GM18858 (cell line): Measurements from ENCODE around the gene IQGAP3.
"Not testable (repeated sequence)": the region's sequence is repeated elsewhere in the genome, so short reads cannot be mapped to it uniquely, and the experiment has no call there.

ENCODE experiments used
- ATAC-seq: cut with Tn5 transposase; IDR thresholded peaks from one replicate; pipeline ENCODE4 v1.9.1; 2021; ENCODE audit not compliant: unreplicated experiment

Gene IQGAP3

DNA sequence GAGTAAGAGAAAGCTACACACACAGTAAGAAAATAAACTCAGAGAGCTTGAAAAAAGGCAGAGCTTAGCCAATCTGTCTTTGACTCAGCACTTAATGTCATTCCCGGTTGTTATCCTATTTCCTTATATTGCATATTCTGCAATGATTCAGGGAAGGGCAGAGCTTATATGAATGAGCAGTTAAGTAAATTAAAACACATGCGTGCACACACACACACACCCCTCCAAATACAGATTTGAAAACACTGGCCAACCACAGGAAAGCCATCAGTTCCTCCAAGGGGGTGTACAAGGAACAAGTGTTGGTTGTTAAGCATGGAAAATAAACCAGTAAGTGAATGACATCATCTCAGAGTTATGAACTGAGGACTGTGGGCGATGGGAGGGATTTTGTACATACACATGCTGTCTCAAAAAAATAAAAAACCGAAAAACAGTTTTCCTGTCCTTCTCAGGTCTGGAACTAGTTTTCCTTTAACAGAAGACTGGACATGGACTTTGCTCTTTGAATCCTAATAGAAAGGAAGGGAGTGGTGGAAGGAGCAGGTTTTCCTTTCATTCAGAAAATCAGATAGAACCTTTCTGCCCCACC, 1.0 kb downstream of the IQGAP3 start:
- no peak for ATAC-seq

DNA sequence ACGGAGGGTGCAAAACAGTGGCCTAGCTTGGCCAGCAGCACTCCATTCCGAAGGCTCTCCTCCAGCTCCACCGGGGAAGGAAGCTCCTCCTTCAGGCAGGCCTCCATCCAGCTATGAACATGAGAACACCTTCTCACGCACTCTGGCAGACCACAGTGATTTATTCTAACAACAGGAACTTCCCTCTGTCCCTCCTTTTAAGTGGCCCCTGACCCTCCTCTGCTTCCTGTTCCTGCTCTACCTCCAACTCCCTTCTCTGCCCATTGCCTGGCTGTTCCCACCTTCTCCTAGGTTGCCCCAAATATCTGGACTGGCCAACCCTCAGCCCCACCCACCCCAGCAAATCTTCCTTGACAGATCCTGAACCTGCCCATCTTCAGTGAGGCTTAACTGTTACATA, 5.9 kb downstream of the IQGAP3 start:
- no peak for ATAC-seq

DNA sequence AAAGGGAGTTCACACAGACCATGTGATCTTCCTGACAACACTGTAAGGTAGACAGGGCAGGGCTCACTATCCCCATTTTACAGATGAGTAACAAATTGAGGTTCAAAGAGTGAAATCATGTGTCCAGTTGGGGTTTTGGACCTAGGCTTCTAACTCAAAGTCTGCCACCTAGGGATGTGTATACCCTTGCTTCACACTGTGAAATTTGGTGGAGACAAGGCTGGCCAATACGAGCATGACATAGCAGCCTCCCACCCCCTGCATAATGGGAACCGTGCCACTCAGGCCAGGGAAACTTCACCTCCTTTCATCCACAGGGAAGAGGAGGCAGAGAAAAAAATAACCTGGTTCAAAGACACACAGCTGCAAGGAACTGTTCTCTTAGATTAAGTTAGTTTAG, 6.8 kb downstream of the IQGAP3 start:
- ATAC-seq: no peak

DNA sequence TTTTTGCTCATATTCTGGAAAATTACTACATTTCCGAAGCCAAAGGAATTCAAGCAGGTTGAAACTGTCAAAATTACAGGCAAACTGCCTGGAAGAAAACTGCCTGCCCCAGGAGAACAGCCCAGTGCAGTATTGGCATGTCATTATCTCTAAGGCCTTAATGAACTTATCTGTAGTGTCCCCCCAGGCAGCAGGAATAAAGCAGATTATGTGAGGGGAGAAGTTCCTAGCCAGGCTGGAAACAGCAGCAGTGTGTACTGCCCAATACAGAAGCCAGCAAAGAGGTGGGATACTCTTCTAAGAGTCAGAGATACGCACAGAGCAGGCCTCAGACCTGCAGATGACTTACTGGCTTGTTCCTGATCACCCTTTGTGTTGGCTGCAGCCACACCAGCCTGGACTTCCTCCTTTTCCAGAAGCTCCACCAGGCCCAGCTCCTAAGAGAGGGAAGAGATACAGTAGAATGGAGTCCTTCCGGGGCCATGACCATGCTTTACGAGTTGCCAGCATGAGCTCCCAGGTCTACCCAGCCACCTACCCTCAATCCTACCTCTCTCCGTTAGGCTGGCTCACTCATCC, 11.7 kb downstream of the IQGAP3 start:
- ATAC-seq: no peak

DNA sequence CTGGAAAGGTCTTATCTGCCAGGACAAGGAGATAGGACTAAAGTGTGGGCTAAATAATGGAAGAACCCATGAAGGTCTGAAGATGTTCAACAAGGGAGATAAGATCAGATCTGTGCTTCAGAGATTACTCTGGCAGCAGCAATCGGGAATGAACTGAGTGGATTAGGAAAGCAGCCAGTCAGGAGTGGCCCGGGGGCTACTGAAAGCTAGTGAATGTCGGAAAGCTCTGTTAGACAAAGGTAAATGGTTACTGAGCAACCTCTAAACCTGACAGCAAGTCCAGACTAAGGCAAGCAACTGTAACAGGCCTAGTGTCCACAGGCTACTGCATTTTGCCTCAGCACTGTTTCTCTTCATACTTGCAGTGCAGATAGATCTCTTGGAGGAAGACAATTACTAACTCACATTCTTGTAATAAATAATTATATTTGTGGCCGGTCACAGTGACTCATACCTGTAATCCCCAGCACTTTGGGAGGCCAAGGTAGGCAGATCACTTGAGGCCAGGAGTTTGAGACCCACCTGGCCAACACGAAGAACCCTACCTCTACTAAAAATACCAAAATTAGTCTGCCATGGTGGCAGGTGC, 12.5 kb downstream of the IQGAP3 start:
- no peak for ATAC-seq

DNA sequence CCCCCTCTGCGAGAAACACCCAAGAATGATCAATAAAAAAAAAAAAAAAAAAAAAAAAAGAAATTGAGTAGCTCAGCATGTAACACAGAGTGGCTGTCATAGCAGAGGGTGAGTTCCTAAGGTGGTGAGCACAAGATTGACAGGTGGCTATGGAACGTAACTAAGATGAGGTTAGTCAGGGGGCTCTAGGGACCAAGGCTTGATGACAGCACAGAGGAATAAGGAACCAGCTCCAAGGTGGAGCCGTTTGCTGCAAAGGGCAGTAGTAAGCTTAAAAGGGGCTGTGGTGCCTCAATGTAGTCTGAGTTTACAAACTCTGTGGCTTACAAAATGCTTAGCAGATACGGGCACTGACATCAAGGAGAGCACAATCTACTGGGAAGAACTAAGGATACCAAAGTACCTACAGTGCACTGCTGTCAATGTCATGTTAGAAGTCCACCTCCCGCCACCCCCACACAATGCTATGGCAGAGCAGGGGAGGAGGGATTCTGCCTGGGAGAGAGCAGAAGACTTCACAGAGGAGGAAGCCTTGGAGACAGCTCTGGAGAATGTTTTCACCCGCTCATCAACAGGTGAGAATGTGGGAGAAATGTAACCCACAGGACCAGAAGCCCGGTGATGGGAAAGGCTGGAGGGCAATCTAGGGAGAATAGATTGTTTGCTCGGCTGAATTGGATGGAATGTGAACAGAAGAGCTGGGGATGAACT, 13.1 kb downstream of the IQGAP3 start:
- ATAC-seq: no peak

DNA sequence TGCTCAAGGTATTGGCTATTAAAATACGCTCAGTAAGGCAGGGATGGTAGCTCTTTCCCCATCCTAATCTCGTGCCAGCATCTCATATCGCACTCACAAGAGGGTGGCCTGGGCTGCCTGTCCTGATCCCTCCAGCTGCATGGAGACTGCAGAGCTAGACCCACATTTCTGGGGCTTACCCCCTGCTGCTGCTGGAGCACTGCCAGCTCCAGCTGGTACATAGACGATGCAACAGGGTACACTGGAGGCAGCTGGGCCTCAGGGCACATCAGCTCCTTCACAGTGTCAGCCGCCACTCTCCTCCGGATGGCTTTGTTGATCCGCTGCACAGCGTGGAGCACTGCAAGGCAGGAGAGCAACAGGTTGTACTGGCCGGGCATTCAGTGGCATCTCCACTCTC, 16.0 kb downstream of the IQGAP3 start:
- ATAC-seq: no peak

DNA sequence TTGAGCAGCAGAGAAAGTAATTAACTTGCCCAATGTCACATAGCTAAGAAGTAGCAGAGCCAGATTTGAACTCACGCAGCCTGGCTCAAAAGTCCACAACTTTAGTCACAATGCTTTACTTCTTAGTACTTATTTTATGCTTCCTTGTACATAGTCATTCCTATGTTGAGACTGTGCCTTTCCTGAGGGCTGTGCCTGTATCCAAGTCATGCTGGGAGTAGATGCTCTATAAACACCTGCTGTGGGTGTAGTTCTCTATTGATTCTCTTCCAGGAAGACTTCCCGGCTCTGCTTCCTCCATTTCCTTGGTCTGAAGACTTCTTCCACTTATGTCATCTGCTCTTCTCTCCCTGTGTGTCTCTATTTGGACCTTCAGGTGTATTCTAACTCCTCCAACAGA, 16.6 kb downstream of the IQGAP3 start:
- no peak for ATAC-seq

DNA sequence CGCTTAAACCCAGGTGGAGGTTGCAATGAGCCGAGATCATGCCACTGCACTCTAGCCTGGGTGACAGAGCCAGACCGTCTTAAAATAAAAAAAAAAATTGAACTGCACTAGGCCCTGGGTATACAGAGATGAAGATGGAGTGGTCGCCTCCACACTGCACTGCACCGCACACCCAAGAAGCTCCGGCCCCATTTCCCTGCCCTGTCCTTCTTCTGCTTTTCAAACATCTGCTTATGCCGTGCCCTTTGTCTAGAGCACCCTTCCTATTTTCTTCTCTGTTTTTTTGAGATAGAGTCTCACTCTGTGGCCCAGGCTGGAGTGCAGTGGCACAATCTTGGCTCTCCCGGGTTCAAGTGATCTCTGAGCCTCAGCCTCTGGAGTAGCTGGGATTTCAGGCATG, 17.4 kb downstream of the IQGAP3 start:
- no peak for ATAC-seq

DNA sequence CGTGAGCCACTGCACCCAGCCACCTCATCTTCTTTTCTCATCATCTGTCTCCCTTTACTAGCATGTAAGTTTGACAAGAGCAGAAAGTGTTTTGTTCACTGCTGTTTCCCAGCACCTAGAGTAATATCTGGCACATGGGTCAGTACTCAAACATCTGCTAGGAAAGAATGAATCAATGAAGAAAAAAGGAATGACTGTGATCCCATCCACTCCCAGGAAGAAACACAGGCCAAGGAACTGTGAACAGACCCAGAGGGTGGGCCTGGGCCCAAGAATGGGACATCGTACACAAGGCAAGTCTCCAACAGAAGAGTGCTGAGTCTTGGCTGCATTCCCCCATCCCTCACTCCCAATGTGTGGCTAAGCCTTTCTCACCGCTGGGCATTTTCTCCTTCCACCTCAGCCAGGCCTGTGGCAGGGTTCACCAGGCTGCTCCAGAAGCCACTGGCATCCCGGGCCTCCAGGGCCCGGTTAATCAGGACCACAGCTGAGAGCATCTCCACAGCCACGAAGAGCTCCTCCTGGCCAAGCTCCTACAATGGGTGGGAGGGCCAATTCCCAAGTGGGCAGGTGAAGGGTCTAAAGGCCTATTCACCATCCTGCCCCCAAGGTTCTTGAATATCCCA, 18.4 kb downstream of the IQGAP3 start:
- ATAC-seq: no peak

DNA sequence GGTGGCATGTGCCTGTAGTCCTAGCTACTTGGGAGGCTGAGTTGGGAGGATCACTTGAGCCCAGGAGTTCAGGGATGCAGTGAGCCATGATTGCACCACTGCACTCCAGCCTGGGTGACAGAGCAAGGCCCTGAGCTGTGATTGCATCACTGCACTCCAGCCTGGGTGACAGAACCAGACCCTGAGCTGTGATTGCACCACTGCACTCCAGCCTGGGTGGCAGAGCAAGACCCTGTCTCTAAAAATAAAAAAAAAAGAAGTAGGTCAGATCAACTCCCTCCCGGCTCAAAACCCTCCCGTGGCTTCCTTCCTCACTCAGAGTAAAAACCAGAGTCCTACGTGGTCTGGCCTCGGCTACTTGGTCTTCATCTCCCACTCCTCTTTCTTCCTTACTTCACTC, 19.4 kb downstream of the IQGAP3 start:
- ATAC-seq: not testable (repeated sequence)

DNA sequence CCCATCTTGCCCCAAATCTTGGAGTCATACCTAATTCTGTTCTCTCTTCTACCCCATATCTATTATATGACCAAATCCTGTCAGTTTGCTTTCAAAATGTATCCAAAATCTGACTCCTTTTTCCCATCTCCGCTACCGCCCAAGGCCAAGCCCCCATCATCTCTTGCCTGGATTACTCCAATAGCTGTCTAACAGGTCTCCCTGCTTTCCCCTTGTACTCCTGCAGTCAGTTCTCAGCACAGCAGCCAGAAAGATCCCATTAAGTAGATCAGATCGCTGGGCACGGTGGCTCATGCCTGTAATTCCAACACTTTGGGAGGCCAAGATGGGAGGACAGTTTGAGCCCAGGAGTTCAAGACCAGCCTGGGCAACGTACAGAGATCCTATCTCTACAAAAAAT, 19.8 kb downstream of the IQGAP3 start:
- ATAC-seq: no peak

DNA sequence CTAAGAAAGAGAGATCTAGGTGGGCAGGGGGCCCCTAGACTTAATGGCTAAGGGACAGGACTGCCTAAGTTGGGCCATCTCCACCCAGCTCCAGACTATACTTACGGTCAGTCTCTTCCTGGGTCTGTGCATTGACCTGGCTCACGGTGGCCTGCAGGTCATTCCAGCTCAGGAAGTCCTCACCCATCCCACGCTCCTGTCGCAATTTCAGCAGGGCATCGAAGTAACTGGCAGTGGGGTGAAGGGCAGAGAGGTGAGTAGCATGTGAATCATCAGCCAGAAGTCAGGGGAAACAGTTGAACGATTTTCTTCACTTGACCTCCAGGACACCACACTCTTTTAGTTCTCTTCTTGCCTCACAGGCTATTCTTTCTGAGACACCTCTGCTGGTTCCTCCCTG, 20.5 kb downstream of the IQGAP3 start:
- ATAC-seq: no peak

DNA sequence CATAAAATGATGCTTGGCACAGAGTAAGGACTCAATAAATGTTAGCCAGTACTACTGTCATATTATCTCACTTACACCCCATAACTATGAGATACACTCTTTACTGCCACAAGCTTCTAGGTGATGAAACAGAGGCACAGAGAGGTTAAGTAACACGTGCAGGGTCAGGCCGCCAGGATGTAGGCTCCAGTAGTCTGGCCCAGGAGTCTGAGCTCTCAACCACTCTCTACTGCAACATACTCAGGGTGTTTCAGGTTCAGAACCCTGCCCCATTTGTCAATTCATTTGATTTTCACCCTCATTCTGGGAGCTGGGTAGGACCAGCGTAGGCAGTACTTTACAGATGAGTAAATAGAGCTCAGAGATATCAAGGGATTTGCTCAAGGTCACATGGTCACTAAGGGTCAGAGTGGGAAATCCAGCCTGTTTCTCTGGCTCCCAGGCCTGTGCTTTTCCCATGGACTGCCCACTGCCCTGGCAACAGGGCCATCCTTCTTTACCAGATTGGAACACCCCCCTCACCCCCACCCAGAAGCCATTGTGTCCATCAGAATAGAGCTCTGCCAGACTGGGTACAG, 21.2 kb downstream of the IQGAP3 start:
- no peak for ATAC-seq

DNA sequence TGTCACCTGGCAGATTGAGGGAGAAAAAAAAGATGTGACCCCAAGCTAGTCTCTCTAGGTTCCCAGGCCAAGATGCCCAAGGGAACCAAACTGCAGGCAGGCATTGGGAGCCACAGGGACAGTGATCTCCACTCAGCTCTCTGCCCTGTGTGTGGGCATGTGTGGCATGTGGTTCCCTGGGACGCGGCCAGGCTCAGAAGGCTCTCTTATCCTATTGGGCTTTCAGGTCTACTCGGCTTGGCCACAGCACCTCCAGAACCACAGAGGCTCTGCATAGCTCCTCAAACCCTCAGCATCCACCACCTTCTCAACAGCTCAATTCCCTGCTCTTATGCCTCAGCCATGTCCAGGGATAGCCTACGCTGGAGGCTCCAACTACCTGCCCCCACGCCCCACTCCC, 22.0 kb downstream of the IQGAP3 start:
- no peak for ATAC-seq

DNA sequence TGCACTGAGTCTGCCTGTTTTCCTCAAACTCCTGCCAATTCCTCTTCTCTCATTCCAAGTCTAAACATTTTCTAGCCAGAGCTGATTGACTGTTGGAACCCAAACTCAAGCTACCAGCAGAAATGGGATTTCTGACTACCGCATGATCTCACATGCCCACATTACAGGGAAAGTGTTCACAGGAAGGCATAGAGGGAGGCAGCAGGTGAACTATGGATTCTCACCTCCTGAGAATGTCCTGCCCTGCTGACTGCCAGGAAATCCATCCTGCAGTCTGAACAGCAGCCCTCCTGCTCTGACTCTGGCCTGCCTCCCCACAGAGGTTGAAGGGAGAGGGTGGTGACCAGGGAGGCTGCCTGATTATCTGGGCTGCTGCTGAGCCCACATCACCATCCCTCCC, 22.5 kb downstream of the IQGAP3 start:
- ATAC-seq: no peak

DNA sequence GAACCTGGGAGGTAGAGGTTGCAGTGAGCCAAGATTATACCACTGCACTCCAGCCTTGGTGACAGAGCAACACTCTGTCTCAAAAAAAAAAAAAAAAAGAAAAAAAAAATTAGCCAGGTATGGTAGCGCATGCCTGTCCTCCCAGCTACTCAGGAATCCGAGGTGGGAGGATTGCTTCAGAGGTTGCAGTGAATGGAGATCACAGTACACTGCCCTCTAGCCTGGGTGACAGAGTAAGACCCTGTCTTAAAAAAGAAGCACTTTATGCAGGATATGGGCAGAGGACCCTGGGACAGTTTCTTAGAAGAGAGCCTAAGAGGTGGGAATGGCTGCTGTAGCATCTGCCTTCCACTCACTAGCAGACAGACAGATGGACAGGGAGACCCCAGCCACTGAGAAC, 23.0 kb downstream of the IQGAP3 start:
- no peak for ATAC-seq

DNA sequence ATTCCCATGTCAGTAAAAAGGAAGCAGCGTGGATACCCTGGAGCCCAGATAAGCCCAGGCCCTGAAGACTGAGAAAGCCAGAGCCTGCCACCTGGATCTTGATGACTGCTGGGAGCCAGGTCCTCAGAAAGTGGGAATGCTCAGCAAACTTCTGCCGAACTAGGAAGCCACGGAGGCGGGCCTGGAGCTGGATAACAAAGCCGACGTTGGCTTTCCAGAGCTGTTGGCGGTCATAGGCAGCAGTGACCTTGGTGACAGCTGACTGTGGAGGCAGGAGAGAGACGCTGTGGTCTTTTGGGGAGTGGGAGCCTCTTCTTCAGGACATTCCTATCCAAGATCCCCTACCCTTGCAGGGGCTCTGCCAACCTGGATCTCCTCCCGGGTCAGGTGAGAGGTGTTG, 24.4 kb downstream of the IQGAP3 start:
- ATAC-seq: no peak

DNA sequence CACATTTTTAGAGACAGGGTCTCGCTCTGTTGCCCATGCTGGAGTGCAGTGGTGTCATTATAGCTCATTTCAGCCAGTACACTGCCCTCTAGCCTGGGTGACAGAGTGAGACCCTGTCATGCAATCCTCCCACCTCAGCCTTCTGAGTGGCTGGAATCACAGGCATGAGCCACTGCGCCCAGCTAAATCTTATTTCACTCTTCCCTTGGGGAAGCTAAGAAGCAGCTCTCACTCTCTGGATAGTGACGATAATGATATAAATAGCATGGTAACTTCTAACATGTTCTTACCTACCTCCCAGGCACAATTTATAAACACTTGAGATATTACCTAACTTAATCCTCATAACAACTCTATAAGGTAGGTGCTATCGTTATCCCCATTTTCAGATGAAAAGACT, 24.9 kb downstream of the IQGAP3 start:
- ATAC-seq: no peak

DNA sequence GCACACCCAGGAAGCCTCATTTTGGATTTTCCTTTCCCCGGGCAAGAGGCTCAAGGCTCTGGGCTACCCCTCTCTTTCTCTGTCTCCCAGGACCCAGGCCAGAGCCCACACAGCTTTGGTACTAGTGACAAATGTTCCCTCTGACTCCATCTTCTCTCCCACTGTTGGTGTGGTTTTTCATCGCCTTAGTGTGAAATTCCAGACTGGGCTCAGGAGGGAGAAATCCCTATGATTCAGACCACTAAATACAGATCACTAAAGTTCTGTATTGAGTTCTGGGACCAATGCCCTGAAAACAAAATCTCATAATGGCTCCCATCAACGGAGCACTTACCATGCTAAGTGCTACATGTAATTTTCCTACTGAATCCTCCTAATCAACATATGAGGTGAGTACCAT, 26.1 kb downstream of the IQGAP3 start:
- ATAC-seq: no peak

DNA sequence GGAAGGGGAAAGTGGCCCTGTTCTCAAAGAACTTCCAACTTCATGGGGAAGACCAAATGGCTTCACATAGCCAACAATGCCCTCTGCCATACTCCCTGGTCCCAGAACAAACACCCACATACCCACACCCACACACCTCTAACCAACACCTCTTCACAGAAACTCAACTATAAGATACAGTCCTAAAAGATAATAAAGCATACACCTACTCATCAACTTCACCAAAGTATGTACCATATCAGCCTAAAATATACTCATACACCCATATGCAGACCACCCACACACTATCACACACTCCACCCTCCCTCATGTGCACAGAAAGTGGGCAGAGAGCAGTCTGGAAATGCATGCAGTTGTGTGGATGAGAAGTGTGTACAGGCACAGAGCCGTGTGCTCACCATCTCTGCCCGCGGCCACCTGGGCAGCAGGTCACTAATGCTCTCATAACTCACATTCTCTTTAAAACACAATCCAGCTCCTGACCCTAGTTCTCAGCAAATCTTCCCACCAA, 27.7 kb downstream of the IQGAP3 start:
- no peak for ATAC-seq
